Activated T-cell treated with anti-CD3 and anti-CD28 coated beads, Interleukin-2, amount 50 U/mL, for 24 hours (primary cell): ENCODE data around the gene VAMP4.
A peak's percentile ranks its signal among the peaks of the same experiment; 100 is the strongest.
"Not testable (repeated sequence)": the region's sequence is repeated elsewhere in the genome, so short reads cannot be mapped to it uniquely, and the experiment has no call there.

Experiments used
- DNase-seq: peaks from one replicate; pipeline ENCODE4 v3.0.0-alpha.2; 2020
- H3K27ac Mint-ChIP-seq: 2 replicates; pipeline ENCODE4 v1.8.0; 2020; ENCODE audit warnings: mild to moderate bottlenecking, mixed read lengths
- H3K27me3 Mint-ChIP-seq: 2 replicates; pipeline ENCODE4 v1.8.0; 2020; ENCODE audit warnings: mixed read lengths
- H3K36me3 Mint-ChIP-seq: 2 replicates; pipeline ENCODE4 v1.8.0; 2020; ENCODE audit warnings: low read depth, mixed read lengths
- H3K4me1 Mint-ChIP-seq: 2 replicates; pipeline ENCODE4 v1.8.0; 2020; ENCODE audit warnings: low read depth, mixed read lengths
- H3K4me3 Mint-ChIP-seq: 2 replicates; pipeline ENCODE4 v1.8.0; 2020; ENCODE audit warnings: mild to moderate bottlenecking, moderate library complexity, mixed read lengths
- H3K9me3 Mint-ChIP-seq: 2 replicates; pipeline ENCODE4 v1.8.0; 2020; ENCODE audit warnings: mixed read lengths

VAMP4 gene

GRCh38 chr1:171739656-171740055 lies 2.2 kb downstream of the VAMP4 start:
- Mint-ChIP-seq H3K27me3 (no peaks in the 10 kb centered on the region), H3K36me3 (peaks cover 45% of the 10 kb centered on the region), H3K4me3 (peak overlapping the region; percentile 98), H3K4me1 (peaks cover 60% of the 10 kb centered on the region), H3K9me3 (no peaks in the 10 kb centered on the region), H3K27ac (peak overlapping the region; percentile 79)
- DNase-seq: no peak

- H3K4me3 Mint-ChIP-seq: peak overlapping the region; percentile 98
- peaks cover 55% of the 10 kb centered on the region for H3K4me1 Mint-ChIP-seq
- H3K9me3 Mint-ChIP-seq: no peaks in the 10 kb centered on the region
Observed at GRCh38 chr1:171738911-171739310, 3.0 kb downstream of the VAMP4 start.

GRCh38 chr1:171736196-171736595 lies 5.7 kb downstream of the VAMP4 start:
- no peak overlapping the region for H3K4me3 Mint-ChIP-seq
- H3K27ac Mint-ChIP-seq: no peak overlapping the region
- peaks cover 43% of the 10 kb centered on the region for H3K4me1 Mint-ChIP-seq
- no peaks in the 10 kb centered on the region for H3K9me3 Mint-ChIP-seq
- peaks cover 48% of the 10 kb centered on the region for H3K36me3 Mint-ChIP-seq
- DNase-seq: no peak
- H3K27me3 Mint-ChIP-seq: no peaks in the 10 kb centered on the region

More at GRCh38 chr1:171738911-171739310, 3.0 kb downstream of the VAMP4 start:
- Mint-ChIP-seq H3K27ac (peak overlapping the region; percentile 79), H3K27me3 (no peaks in the 10 kb centered on the region), H3K36me3 (peaks cover 49% of the 10 kb centered on the region)
- no peak for DNase-seq

- Mint-ChIP-seq H3K27me3 (no peaks in the 10 kb centered on the region), H3K4me3 (no peak overlapping the region), H3K36me3 (peaks cover 59% of the 10 kb centered on the region), H3K27ac (no peak overlapping the region), H3K9me3 (no peaks in the 10 kb centered on the region), H3K4me1 (peaks cover 20% of the 10 kb centered on the region)
- DNase-seq: no peak
Observed at GRCh38 chr1:171730052-171730451, 11.8 kb downstream of the VAMP4 start.

GRCh38 chr1:171727778-171728177 lies 14.1 kb downstream of the VAMP4 start:
- Mint-ChIP-seq H3K27me3 (no peaks in the 10 kb centered on the region), H3K9me3 (peaks cover 9% of the 10 kb centered on the region), H3K36me3 (peaks cover 71% of the 10 kb centered on the region), H3K4me3 (no peak overlapping the region), H3K27ac (no peak overlapping the region), H3K4me1 (peaks cover 16% of the 10 kb centered on the region)
- DNase-seq: no peak

- peaks cover 67% of the 10 kb centered on the region for H3K36me3 Mint-ChIP-seq
Observed at GRCh38 chr1:171723180-171723579, 18.7 kb downstream of the VAMP4 start.

GRCh38 chr1:171718848-171719247 lies 23.0 kb downstream of the VAMP4 start:
- peaks cover 17% of the 10 kb centered on the region for H3K4me1 Mint-ChIP-seq
- H3K4me3 Mint-ChIP-seq: no peak overlapping the region
- H3K36me3 Mint-ChIP-seq: peaks cover 54% of the 10 kb centered on the region
- H3K27ac Mint-ChIP-seq: no peak overlapping the region
- DNase-seq: no peak
- peaks cover 9% of the 10 kb centered on the region for H3K9me3 Mint-ChIP-seq
- H3K27me3 Mint-ChIP-seq: no peaks in the 10 kb centered on the region

More at GRCh38 chr1:171723180-171723579, 18.7 kb downstream of the VAMP4 start:
- not testable (repeated sequence) for H3K4me3 Mint-ChIP-seq, H3K9me3 Mint-ChIP-seq, H3K27me3 Mint-ChIP-seq, DNase-seq, H3K27ac Mint-ChIP-seq
- H3K4me1 Mint-ChIP-seq: peaks cover 17% of the 10 kb centered on the region

- Mint-ChIP-seq H3K36me3 (peaks cover 48% of the 10 kb centered on the region), H3K4me3 (no peak overlapping the region), H3K27me3 (no peaks in the 10 kb centered on the region), H3K4me1 (peaks cover 17% of the 10 kb centered on the region), H3K9me3 (peaks cover 5% of the 10 kb centered on the region), H3K27ac (no peak overlapping the region)
- DNase-seq: no peak
Observed at GRCh38 chr1:171718216-171718615, 23.6 kb downstream of the VAMP4 start.

GRCh38 chr1:171717062-171717718 lies 24.7 kb downstream of the VAMP4 start:
- DNase-seq: no peak
- Mint-ChIP-seq H3K36me3 (peaks cover 42% of the 10 kb centered on the region), H3K4me3 (no peak overlapping the region), H3K27ac (no peak overlapping the region), H3K9me3 (no peaks in the 10 kb centered on the region), H3K4me1 (peaks cover 21% of the 10 kb centered on the region), H3K27me3 (no peaks in the 10 kb centered on the region)

GRCh38 chr1:171716616-171717015 lies 25.2 kb downstream of the VAMP4 start:
- Mint-ChIP-seq H3K4me3 (no peak overlapping the region), H3K36me3 (peaks cover 41% of the 10 kb centered on the region), H3K27me3 (no peaks in the 10 kb centered on the region), H3K9me3 (no peaks in the 10 kb centered on the region), H3K4me1 (peaks cover 22% of the 10 kb centered on the region), H3K27ac (no peak overlapping the region)
- no peak for DNase-seq

GRCh38 chr1:171715813-171716251 lies 26.0 kb downstream of the VAMP4 start:
- Mint-ChIP-seq H3K27me3 (no peaks in the 10 kb centered on the region), H3K36me3 (peaks cover 35% of the 10 kb centered on the region), H3K27ac (peak overlapping the region; percentile 44), H3K9me3 (no peaks in the 10 kb centered on the region), H3K4me1 (peaks cover 18% of the 10 kb centered on the region), H3K4me3 (no peak overlapping the region)
- no peak for DNase-seq

- no peak for DNase-seq
- Mint-ChIP-seq H3K27ac (no peak overlapping the region), H3K27me3 (no peaks in the 10 kb centered on the region), H3K9me3 (no peaks in the 10 kb centered on the region), H3K36me3 (peaks cover 51% of the 10 kb centered on the region), H3K4me3 (no peak overlapping the region), H3K4me1 (peaks cover 5% of the 10 kb centered on the region)
Observed at GRCh38 chr1:171712341-171712740, 29.5 kb downstream of the VAMP4 start.

GRCh38 chr1:171711643-171712042 lies 30.2 kb downstream of the VAMP4 start:
- H3K27me3 Mint-ChIP-seq: no peaks in the 10 kb centered on the region
- H3K4me1 Mint-ChIP-seq: peaks cover 5% of the 10 kb centered on the region
- H3K4me3 Mint-ChIP-seq: no peak overlapping the region
- DNase-seq: no peak
- no peak overlapping the region for H3K27ac Mint-ChIP-seq
- peaks cover 51% of the 10 kb centered on the region for H3K36me3 Mint-ChIP-seq
- no peaks in the 10 kb centered on the region for H3K9me3 Mint-ChIP-seq

GRCh38 chr1:171707583-171707982 lies 34.3 kb downstream of the VAMP4 start:
- no peaks in the 10 kb centered on the region for H3K27me3 Mint-ChIP-seq
- H3K36me3 Mint-ChIP-seq: peaks cover 63% of the 10 kb centered on the region

GRCh38 chr1:171702598-171702997 lies 39.3 kb downstream of the VAMP4 start:
- no peak for DNase-seq
- Mint-ChIP-seq H3K4me3 (no peak overlapping the region), H3K36me3 (peaks cover 71% of the 10 kb centered on the region), H3K4me1 (no peaks in the 10 kb centered on the region), H3K9me3 (no peaks in the 10 kb centered on the region), H3K27ac (no peak overlapping the region), H3K27me3 (no peaks in the 10 kb centered on the region)

More at GRCh38 chr1:171707583-171707982, 34.3 kb downstream of the VAMP4 start:
- Mint-ChIP-seq H3K4me3 (no peak overlapping the region), H3K27ac (no peak overlapping the region), H3K9me3 (no peaks in the 10 kb centered on the region), H3K4me1 (peaks cover 4% of the 10 kb centered on the region)
- no peak for DNase-seq
